ENCODE results near the gene LMBR1.

GRCh38 chr7:156684251-156684650 is 208.7 kb downstream of the LMBR1 start:
- TF ChIP-seq, protein P1, sequence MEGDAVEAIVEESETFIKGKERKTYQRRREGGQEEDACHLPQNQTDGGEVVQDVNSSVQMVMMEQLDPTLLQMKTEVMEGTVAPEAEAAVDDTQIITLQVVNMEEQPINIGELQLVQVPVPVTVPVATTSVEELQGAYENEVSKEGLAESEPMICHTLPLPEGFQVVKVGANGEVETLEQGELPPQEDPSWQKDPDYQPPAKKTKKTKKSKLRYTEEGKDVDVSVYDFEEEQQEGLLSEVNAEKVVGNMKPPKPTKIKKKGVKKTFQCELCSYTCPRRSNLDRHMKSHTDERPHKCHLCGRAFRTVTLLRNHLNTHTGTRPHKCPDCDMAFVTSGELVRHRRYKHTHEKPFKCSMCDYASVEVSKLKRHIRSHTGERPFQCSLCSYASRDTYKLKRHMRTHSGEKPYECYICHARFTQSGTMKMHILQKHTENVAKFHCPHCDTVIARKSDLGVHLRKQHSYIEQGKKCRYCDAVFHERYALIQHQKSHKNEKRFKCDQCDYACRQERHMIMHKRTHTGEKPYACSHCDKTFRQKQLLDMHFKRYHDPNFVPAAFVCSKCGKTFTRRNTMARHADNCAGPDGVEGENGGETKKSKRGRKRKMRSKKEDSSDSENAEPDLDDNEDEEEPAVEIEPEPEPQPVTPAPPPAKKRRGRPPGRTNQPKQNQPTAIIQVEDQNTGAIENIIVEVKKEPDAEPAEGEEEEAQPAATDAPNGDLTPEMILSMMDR (IDR thresholded peaks at IDR 0.05): no peak
- TF ChIP-seq POLR2AphosphoS5 (IDR thresholded peaks at IDR 0.05; ENCODE audit: low read depth, low read length): no peak
- no peak for TF ChIP-seq REST (IDR thresholded peaks at IDR 0.05; ENCODE audit: insufficient read depth in 1 of 2, low read depth in 2 of 2, low read length in 1 of 2)
- TF ChIP-seq TCF7L2 (IDR thresholded peaks at IDR 0.05; ENCODE audit: low read depth, low read length): no peak
